GM19324 (cell line): ENCODE data around the gene MMS19.
A peak's percentile ranks its signal among the peaks of the same experiment; 100 is the strongest.
"Not testable (repeated sequence)": the region's sequence is repeated elsewhere in the genome, so short reads cannot be mapped to it uniquely, and the experiment has no call there.

Source experiments
- ATAC-seq: cut with Tn5 transposase; IDR thresholded peaks from one replicate; pipeline ENCODE4 v1.9.1; 2021; ENCODE audit warnings: mild to moderate bottlenecking, moderate library complexity; ENCODE audit not compliant: unreplicated experiment, low FRiP score

Gene MMS19

GRCh38 chr10:97428572-97428981 lies 69.6 kb downstream of the MMS19 start:
- no peak for ATAC-seq

GRCh38 chr10:97427571-97428179 lies 70.5 kb downstream of the MMS19 start:
- no peak for ATAC-seq

- ATAC-seq, result no peak
Measured at GRCh38 chr10:97426776-97427570, 71.2 kb downstream of the MMS19 start.

GRCh38 chr10:97425964-97426775 lies 72.1 kb downstream of the MMS19 start, which contains the start of gene PGAM1:
PGAM1 (plus strand) TSS chr10:97426191; CDS start chr10:97426308, 117 bp downstream.
- ATAC-seq, result peak; percentile 92

GRCh38 chr10:97423757-97424098 lies 74.5 kb downstream of the MMS19 start:
- not testable (repeated sequence) for ATAC-seq

GRCh38 chr10:97416565-97416964 lies 81.7 kb downstream of the MMS19 start:
- ATAC-seq, result no peak

- ATAC-seq, result no peak
Measured at GRCh38 chr10:97412891-97413304, 85.3 kb downstream of the MMS19 start.

GRCh38 chr10:97411406-97411805 lies 86.8 kb downstream of the MMS19 start:
- ATAC-seq, result no peak

- ATAC-seq, result no peak
Measured at GRCh38 chr10:97408496-97408992, 89.7 kb downstream of the MMS19 start.
